ENCODE measurements around the gene OSGIN1.

OSGIN1 gene

GRCh38 chr16:83967838-83968305 is 14.8 kb downstream of the OSGIN1 start, which contains the start of gene NECAB2:
TSS of gene NECAB2 (plus strand) at chr16:83968244. CDS start at chr16:83968649, 405 bp downstream.
- WGBS (ENCODE audit: insufficient coverage, insufficient read length), result 100% methylated on average over 5 of the region's 35 CpGs
- H3K36me3 ChIP-seq (ENCODE audit: control insufficient read depth, insufficient read depth, low read length), result no peaks in the 10 kb centered on the region
- peaks cover 4% of the 10 kb centered on the region; the same call in 1 of the 2 replicates for H3K27me3 ChIP-seq (ENCODE audit: control insufficient read depth, insufficient read depth, low read length)
- peak within 1 kb of the TSS; percentile 55; the same call in 1 of the 2 replicates for H3K4me3 ChIP-seq (ENCODE audit: low read length)
- no peak for DNase-seq (ENCODE audit: low read depth, low spot score)
- H3K4me1 ChIP-seq (ENCODE audit: control insufficient read depth, insufficient read depth, low read length), result peaks cover 3% of the 10 kb centered on the region; the same call in 1 of the 2 replicates
- H3K27ac ChIP-seq (ENCODE audit: low read length), result no peak within 1 kb of the TSS
- no peaks in the 10 kb centered on the region for H3K9me3 ChIP-seq (ENCODE audit: control insufficient read depth, insufficient read depth, low read length)

DNA sequence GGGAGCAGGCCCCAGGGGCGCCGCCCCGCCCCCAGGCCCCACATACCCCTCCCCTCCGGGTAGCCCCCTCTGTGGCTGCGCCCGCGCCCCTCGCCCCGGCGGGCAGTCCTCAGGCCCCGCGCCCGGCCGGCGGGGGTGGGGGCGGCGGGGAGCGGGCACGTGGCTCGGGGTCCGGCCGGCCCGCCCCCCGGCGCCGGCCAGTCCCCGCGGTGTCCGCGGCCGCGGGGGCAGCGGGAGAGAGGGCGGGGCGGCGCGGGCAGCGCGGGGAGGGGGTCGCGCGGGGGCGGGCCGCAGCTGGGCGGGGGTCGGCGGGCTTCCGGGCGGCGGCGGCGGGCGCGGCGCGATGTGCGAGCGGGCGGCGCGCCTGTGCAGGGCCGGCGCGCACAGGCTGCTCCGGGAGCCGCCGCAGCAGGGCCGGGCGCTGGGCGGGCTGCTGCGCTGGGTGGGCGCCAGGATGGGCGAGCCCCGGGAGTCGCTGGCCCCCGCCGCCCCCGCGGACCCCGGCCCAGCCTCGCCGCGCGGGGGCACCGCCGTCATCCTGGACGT is 15.3 kb downstream of the OSGIN1 start:
- H3K4me1 ChIP-seq (ENCODE audit: control insufficient read depth, insufficient read depth, low read length), result peaks cover 3% of the 10 kb centered on the region; the same call in 1 of the 2 replicates
- no CpG with 5 or more reads among the region's 87 CpGs for WGBS (ENCODE audit: insufficient coverage, insufficient read length)
- no peaks in the 10 kb centered on the region for H3K9me3 ChIP-seq (ENCODE audit: control insufficient read depth, insufficient read depth, low read length)
- H3K27ac ChIP-seq (ENCODE audit: low read length), result no peak overlapping the region
- no peaks in the 10 kb centered on the region for H3K36me3 ChIP-seq (ENCODE audit: control insufficient read depth, insufficient read depth, low read length)
- H3K4me3 ChIP-seq (ENCODE audit: low read length), result peak overlapping the region; percentile 55; the same call in 1 of the 2 replicates
- H3K27me3 ChIP-seq (ENCODE audit: control insufficient read depth, insufficient read depth, low read length), result peaks cover 4% of the 10 kb centered on the region; the same call in 1 of the 2 replicates
- DNase-seq (ENCODE audit: low read depth, low spot score), result no peak

DNA sequence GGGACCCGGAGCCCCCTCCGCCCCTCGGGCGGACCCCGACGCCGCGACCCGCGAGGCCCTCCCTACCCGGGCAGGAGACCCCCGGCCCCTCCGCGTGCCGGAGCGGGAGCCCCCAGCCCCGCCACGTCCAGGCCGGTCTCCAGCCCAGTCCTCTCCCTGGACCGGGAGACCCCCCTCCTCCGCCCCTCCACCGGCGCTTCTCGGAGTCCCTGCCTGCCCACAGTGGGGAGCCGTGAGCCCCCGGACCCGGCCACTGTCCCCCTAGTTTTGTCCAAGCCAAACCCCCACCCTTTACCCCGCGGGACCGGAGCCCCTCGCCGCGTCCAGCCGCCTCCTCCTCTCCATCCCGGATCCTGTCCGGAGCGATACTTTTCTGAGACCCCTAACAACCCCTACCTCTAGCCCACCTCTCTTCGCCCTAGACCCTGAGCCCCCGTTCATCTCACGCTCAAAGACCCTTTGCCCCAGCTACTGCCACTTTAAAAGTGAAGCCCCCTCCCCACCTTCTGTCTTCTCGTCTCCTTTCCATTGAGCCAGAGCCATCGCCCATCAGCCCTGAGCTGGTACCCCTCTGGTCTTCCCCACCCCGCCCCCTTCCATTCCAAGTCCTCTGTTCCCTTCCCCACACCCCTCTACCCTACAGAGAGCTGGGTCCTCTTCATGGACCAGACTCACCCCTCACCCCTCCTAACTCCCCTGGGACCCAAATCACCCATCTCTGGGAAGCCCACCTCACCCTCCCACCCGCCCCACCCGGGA is 16.0 kb downstream of the OSGIN1 start:
- no peak overlapping the region for H3K27ac ChIP-seq (ENCODE audit: low read length)
- no peaks in the 10 kb centered on the region for H3K9me3 ChIP-seq (ENCODE audit: control insufficient read depth, insufficient read depth, low read length)
- H3K4me1 ChIP-seq (ENCODE audit: control insufficient read depth, insufficient read depth, low read length), result peaks cover 3% of the 10 kb centered on the region; the same call in 1 of the 2 replicates
- peak overlapping the region; percentile 55; the same call in 1 of the 2 replicates for H3K4me3 ChIP-seq (ENCODE audit: low read length)
- no peak for DNase-seq (ENCODE audit: low read depth, low spot score)
- H3K27me3 ChIP-seq (ENCODE audit: control insufficient read depth, insufficient read depth, low read length), result peaks cover 4% of the 10 kb centered on the region; the same call in 1 of the 2 replicates
- no peaks in the 10 kb centered on the region for H3K36me3 ChIP-seq (ENCODE audit: control insufficient read depth, insufficient read depth, low read length)
- no CpG with 5 or more reads among the region's 45 CpGs for WGBS (ENCODE audit: insufficient coverage, insufficient read length)

DNA sequence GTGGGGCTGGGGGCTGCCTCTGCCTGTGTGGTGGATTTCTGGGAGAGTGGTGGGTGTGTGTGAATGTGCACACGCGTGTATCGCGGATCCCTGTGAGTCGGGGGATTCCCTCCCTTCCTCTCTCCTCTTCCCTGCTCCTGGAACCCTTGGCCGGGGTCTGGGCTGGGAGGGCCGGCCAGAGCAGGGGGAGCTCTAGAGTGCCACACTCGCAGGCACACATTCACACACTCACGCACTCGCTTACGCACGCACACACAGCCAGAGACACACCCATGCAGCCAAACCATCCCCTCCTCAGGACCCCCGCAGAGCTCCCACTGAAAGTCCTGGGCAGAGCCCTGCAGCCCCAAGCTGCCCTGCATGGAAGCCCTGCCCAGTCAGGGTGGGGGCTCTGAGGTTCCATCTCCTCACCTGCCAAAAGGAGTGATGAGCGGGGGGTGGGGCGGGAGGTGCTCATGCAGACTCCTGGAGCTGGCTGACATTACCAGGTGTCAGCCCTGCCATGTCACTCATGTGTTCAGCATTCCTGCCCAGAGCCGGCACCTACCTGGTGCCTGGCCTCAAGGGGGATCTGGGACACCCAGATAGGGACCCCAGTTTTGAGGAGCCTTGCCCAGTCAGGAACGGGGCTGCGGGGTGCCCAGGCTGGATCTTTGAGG is 16.9 kb downstream of the OSGIN1 start:
- no peaks in the 10 kb centered on the region for H3K9me3 ChIP-seq (ENCODE audit: control insufficient read depth, insufficient read depth, low read length)
- H3K27me3 ChIP-seq (ENCODE audit: control insufficient read depth, insufficient read depth, low read length), result peaks cover 4% of the 10 kb centered on the region; the same call in 1 of the 2 replicates
- peaks cover 3% of the 10 kb centered on the region; the same call in 1 of the 2 replicates for H3K4me1 ChIP-seq (ENCODE audit: control insufficient read depth, insufficient read depth, low read length)
- H3K36me3 ChIP-seq (ENCODE audit: control insufficient read depth, insufficient read depth, low read length), result no peaks in the 10 kb centered on the region
- WGBS (ENCODE audit: insufficient coverage, insufficient read length), result no CpG with 5 or more reads among the region's 18 CpGs
- H3K27ac ChIP-seq (ENCODE audit: low read length), result no peak overlapping the region
- no peak overlapping the region for H3K4me3 ChIP-seq (ENCODE audit: low read length)
- no peak for DNase-seq (ENCODE audit: low read depth, low spot score)

GRCh38 chr16:83970430-83970815 is 17.4 kb downstream of the OSGIN1 start:
- H3K36me3 ChIP-seq (ENCODE audit: control insufficient read depth, insufficient read depth, low read length), result no peaks in the 10 kb centered on the region
- WGBS (ENCODE audit: insufficient coverage, insufficient read length), result no CpG with 5 or more reads among the region's 6 CpGs
- no peak for DNase-seq (ENCODE audit: low read depth, low spot score)
- H3K9me3 ChIP-seq (ENCODE audit: control insufficient read depth, insufficient read depth, low read length), result no peaks in the 10 kb centered on the region
- H3K4me1 ChIP-seq (ENCODE audit: control insufficient read depth, insufficient read depth, low read length), result peaks cover 3% of the 10 kb centered on the region; the same call in 1 of the 2 replicates
- H3K27ac ChIP-seq (ENCODE audit: low read length), result no peak overlapping the region
- no peak overlapping the region for H3K4me3 ChIP-seq (ENCODE audit: low read length)
- H3K27me3 ChIP-seq (ENCODE audit: control insufficient read depth, insufficient read depth, low read length), result peaks cover 4% of the 10 kb centered on the region; the same call in 1 of the 2 replicates

DNA sequence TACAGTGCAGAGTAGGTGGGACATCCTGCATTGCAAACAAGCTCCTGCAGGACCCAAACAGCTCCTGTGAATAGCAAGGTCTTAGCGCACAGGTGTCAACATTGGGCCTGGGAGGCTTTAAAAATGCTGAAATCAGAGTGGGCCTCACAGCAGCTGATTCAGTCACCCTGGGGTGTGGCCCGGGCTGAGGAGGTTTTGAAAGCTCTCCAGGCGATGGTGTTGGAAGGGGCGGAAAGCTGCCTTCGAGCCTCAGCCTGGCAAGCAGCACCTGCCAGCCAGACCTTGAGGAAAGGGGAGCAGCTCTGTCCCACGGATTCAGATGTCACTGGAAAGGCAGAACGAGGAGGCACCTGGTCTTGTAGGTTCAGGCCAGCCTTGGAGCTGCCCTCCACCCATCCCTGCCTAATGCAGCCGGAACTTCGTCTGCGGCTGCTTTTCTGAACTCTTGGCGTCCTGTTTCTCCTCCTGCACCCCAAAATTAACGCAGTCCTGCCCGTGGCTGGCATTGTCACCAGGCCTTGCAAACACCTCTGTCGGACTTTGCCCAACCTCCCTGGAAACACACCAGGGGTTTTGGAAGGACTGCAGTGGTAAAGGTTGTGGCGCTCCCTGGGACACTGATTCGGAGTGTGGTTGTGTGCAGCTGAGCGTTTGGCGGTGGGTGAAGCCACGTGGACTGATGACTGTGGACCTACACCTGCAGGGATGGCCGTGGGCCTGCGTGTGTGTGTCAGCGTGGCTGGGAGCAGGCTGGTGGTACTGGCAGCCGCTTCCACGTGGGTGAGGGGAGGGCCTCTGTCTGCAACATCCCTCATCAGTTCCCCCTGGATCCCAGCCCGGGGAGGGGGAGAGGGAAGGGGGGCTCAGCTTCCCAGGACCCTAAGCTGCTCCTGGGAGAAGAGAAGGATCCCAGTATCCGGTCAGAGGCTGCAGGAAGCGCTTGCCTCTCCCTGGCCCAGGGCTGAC is 18.4 kb downstream of the OSGIN1 start:
- Histone ChIP-seq H3K27me3 (ENCODE audit: control insufficient read depth, insufficient read depth, low read length) (peaks cover 4% of the 10 kb centered on the region; the same call in 1 of the 2 replicates), H3K27ac (ENCODE audit: low read length) (no peak overlapping the region), H3K36me3 (ENCODE audit: control insufficient read depth, insufficient read depth, low read length) (no peaks in the 10 kb centered on the region), H3K4me1 (ENCODE audit: control insufficient read depth, insufficient read depth, low read length) (peaks cover 3% of the 10 kb centered on the region; the same call in 1 of the 2 replicates), H3K9me3 (ENCODE audit: control insufficient read depth, insufficient read depth, low read length) (no peaks in the 10 kb centered on the region), H3K4me3 (ENCODE audit: low read length) (no peak overlapping the region)
- DNase-seq (ENCODE audit: low read depth, low spot score), result no peak
- no CpG with 5 or more reads among the region's 27 CpGs for WGBS (ENCODE audit: insufficient coverage, insufficient read length)

GRCh38 chr16:83972256-83973008 is 19.4 kb downstream of the OSGIN1 start:
- peaks cover 3% of the 10 kb centered on the region; the same call in 1 of the 2 replicates for H3K4me1 ChIP-seq (ENCODE audit: control insufficient read depth, insufficient read depth, low read length)
- H3K9me3 ChIP-seq (ENCODE audit: control insufficient read depth, insufficient read depth, low read length), result no peaks in the 10 kb centered on the region
- H3K36me3 ChIP-seq (ENCODE audit: control insufficient read depth, insufficient read depth, low read length), result no peaks in the 10 kb centered on the region
- H3K27me3 ChIP-seq (ENCODE audit: control insufficient read depth, insufficient read depth, low read length), result peaks cover 4% of the 10 kb centered on the region; the same call in 1 of the 2 replicates
- DNase-seq (ENCODE audit: low read depth, low spot score), result no peak
- H3K4me3 ChIP-seq (ENCODE audit: low read length), result no peak overlapping the region
- no peak overlapping the region for H3K27ac ChIP-seq (ENCODE audit: low read length)
- WGBS (ENCODE audit: insufficient coverage, insufficient read length), result no CpG with 5 or more reads among the region's 19 CpGs

DNA sequence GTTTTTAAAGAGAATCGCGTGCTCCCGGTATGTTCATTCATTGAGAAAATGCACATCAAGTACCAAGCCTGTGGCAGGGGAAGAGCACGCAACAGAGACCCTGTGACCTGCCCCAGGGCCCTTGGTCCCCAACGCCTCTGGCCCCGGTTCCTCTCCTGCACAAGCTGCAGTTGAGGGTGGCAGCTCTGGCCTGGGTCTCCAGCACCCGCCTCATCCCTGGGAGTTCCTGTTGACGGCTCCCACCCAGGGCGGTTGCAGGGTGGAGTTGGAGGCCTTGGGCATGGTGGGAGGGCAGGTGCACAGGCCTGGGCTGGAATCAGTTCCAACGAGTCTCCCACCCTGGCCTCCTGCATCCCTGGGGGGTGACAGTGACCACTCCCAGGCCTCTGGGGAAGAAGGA is 20.0 kb downstream of the OSGIN1 start:
- Histone ChIP-seq H3K36me3 (ENCODE audit: control insufficient read depth, insufficient read depth, low read length) (no peaks in the 10 kb centered on the region), H3K27ac (ENCODE audit: low read length) (no peak overlapping the region), H3K4me3 (ENCODE audit: low read length) (no peak overlapping the region), H3K27me3 (ENCODE audit: control insufficient read depth, insufficient read depth, low read length) (peaks cover 4% of the 10 kb centered on the region; the same call in 1 of the 2 replicates), H3K4me1 (ENCODE audit: control insufficient read depth, insufficient read depth, low read length) (peaks cover 3% of the 10 kb centered on the region; the same call in 1 of the 2 replicates), H3K9me3 (ENCODE audit: control insufficient read depth, insufficient read depth, low read length) (no peaks in the 10 kb centered on the region)
- DNase-seq (ENCODE audit: low read depth, low spot score), result no peak
- no CpG with 5 or more reads among the region's 10 CpGs for WGBS (ENCODE audit: insufficient coverage, insufficient read length)

Data from iPS DF 6.9 (cell line).